Fibroblast of gingiva (primary cell): ENCODE results near the gene COL23A1.

Experiments
- DNase-seq: peaks from one replicate; pipeline ENCODE4 v3.0.0-alpha.2; 2011; ENCODE audit warnings: low read depth

The COL23A1 gene

GRCh38 chr5:178421699-178422399 is 168.3 kb downstream of the COL23A1 start:
- DNase-seq, result no peak

GRCh38 chr5:178421128-178421527 is 169.1 kb downstream of the COL23A1 start:
- DNase-seq, result no peak

GRCh38 chr5:178420354-178420781 is 169.8 kb downstream of the COL23A1 start:
- no peak for DNase-seq

GRCh38 chr5:178419651-178420050 is 170.5 kb downstream of the COL23A1 start:
- DNase-seq, result no peak

GRCh38 chr5:178419196-178419595 is 171.0 kb downstream of the COL23A1 start:
- no peak for DNase-seq

- DNase-seq, result no peak
Observed at GRCh38 chr5:178418471-178419010, 171.7 kb downstream of the COL23A1 start.

GRCh38 chr5:178418031-178418430 is 172.2 kb downstream of the COL23A1 start:
- DNase-seq, result no peak

GRCh38 chr5:178417391-178417811 is 172.8 kb downstream of the COL23A1 start:
- no peak for DNase-seq

GRCh38 chr5:178416919-178417318 is 173.3 kb downstream of the COL23A1 start:
- DNase-seq, result peak; percentile 19

GRCh38 chr5:178416206-178416882 is 173.8 kb downstream of the COL23A1 start:
- DNase-seq, result no peak

GRCh38 chr5:178415353-178415752 is 174.8 kb downstream of the COL23A1 start:
- DNase-seq, result no peak

- DNase-seq, result no peak
Observed at GRCh38 chr5:178413988-178414387, 176.2 kb downstream of the COL23A1 start.

- DNase-seq, result no peak
Observed at GRCh38 chr5:178411083-178411482, 179.1 kb downstream of the COL23A1 start.

GRCh38 chr5:178407646-178408045 is 182.5 kb downstream of the COL23A1 start:
- no peak for DNase-seq

- DNase-seq, result no peak
Observed at GRCh38 chr5:178404987-178405386, 185.2 kb downstream of the COL23A1 start.

- no peak for DNase-seq
Observed at GRCh38 chr5:178403956-178404600, 186.1 kb downstream of the COL23A1 start.

- no peak for DNase-seq
Observed at GRCh38 chr5:178403351-178403750, 186.8 kb downstream of the COL23A1 start.

- DNase-seq, result no peak
Observed at GRCh38 chr5:178399701-178400095, 190.5 kb downstream of the COL23A1 start.

- DNase-seq, result no peak
Observed at GRCh38 chr5:178398901-178399700, 191.1 kb downstream of the COL23A1 start.

GRCh38 chr5:178396796-178397720 is 193.1 kb downstream of the COL23A1 start:
- peak; percentile 14 for DNase-seq

- no peak for DNase-seq
Observed at GRCh38 chr5:178394074-178394473, 196.1 kb downstream of the COL23A1 start.
